HEK293T (cell line): ENCODE results near the gene LRRTM4.

Source experiments
- CTCF ChIA-PET: fragments of 350-600 bp; formaldehyde crosslinking; extraction: SDS; loops from one replicate; lab custom pipeline; 2021; ENCODE audit warnings: antibody characterized with exemption, inconsistent platforms; lab: Yijun Ruan, JAX
- POLR2A ChIA-PET: fragments of 350-600 bp; formaldehyde crosslinking; extraction: SDS; loops from one replicate; lab custom pipeline; 2020; ENCODE audit warnings: antibody characterized with exemption, inconsistent platforms; lab: Yijun Ruan, JAX
- DNase-seq: peaks from one replicate; pipeline ENCODE4 v3.0.0; 2012; ENCODE audit warnings: mixed read lengths; ENCODE audit errors: extremely low spot score
- ARNT ChIP-seq: fragments of 450-650 bp; IDR thresholded peaks from 2 replicates; pipeline ENCODE4 v1.6.1; 2017; ENCODE audit warnings: mild to moderate bottlenecking
- BHLHE40 ChIP-seq: fragments of 450-650 bp; IDR thresholded peaks from 2 replicates; pipeline ENCODE4 v1.6.1; 2016; ENCODE audit warnings: mild to moderate bottlenecking, moderate library complexity, borderline replicate concordance
- CTBP1 ChIP-seq: fragments of 450-650 bp; IDR thresholded peaks from 2 replicates; pipeline ENCODE4 v1.6.1; 2016; ENCODE audit warnings: borderline replicate concordance
- ELF4 ChIP-seq: fragments of 450-650 bp; IDR thresholded peaks from 2 replicates; pipeline ENCODE4 v1.6.1; 2017; ENCODE audit warnings: antibody characterized with exemption
- FOXA1 ChIP-seq: fragments of 450-650 bp; IDR thresholded peaks from 2 replicates; pipeline ENCODE4 v1.6.1; 2016; ENCODE audit warnings: mild to moderate bottlenecking
- FOXK2 ChIP-seq: fragments of 450-650 bp; IDR thresholded peaks from 2 replicates; pipeline ENCODE4 v1.6.1; 2016; ENCODE audit warnings: mild to moderate bottlenecking
- FOXM1 ChIP-seq: fragments of 450-650 bp; IDR thresholded peaks from 2 replicates; pipeline ENCODE4 v1.6.1; 2017; ENCODE audit warnings: mild to moderate bottlenecking, borderline replicate concordance
- HDGF ChIP-seq: fragments of 450-650 bp; IDR thresholded peaks from 2 replicates; pipeline ENCODE4 v1.6.1; 2017; ENCODE audit warnings: antibody characterized with exemption, borderline replicate concordance
- L3MBTL2 ChIP-seq: fragments of 450-650 bp; conservative IDR thresholded peaks from 2 replicates; pipeline ENCODE4 v1.6.1; 2016; ENCODE audit warnings: mild to moderate bottlenecking
- LEF1 ChIP-seq: fragments of 450-650 bp; IDR thresholded peaks from 2 replicates; pipeline ENCODE4 v1.6.1; 2017; ENCODE audit warnings: mild to moderate bottlenecking, borderline replicate concordance
- NFRKB ChIP-seq: fragments of 450-650 bp; IDR thresholded peaks from 2 replicates; pipeline ENCODE4 v1.6.1; 2016; ENCODE audit warnings: mild to moderate bottlenecking, moderate library complexity
- SP1 ChIP-seq: fragments of 450-650 bp; IDR thresholded peaks from 2 replicates; pipeline ENCODE4 v1.6.1; 2017
- SUZ12 ChIP-seq: fragments of 450-650 bp; IDR thresholded peaks from 2 replicates; pipeline ENCODE4 v1.6.1; 2016; ENCODE audit warnings: mild to moderate bottlenecking
- TARDBP ChIP-seq: fragments of 450-650 bp; IDR thresholded peaks from 2 replicates; pipeline ENCODE4 v1.6.1; 2016
- ZNF384 ChIP-seq: fragments of 450-650 bp; IDR thresholded peaks from 2 replicates; pipeline ENCODE4 v1.6.1; 2016
- TF ChIP-seq, protein P1 (sequence below): fragments of 450-650 bp; IDR thresholded peaks from 2 replicates; pipeline ENCODE4 v1.6.1; 2016

The LRRTM4 gene

GRCh38 chr2:77522888-77523287, 712 bp upstream of the LRRTM4 start:
- TF ChIP-seq BHLHE40, result no peak
- no peak for TF ChIP-seq FOXM1
- TF ChIP-seq ARNT, result no peak
- no peak for TF ChIP-seq HDGF
- TF ChIP-seq FOXK2, result no peak
- no peak for TF ChIP-seq ZNF384
- TF ChIP-seq L3MBTL2, result no peak
- no peak for TF ChIP-seq ELF4
- TF ChIP-seq, protein P1, sequence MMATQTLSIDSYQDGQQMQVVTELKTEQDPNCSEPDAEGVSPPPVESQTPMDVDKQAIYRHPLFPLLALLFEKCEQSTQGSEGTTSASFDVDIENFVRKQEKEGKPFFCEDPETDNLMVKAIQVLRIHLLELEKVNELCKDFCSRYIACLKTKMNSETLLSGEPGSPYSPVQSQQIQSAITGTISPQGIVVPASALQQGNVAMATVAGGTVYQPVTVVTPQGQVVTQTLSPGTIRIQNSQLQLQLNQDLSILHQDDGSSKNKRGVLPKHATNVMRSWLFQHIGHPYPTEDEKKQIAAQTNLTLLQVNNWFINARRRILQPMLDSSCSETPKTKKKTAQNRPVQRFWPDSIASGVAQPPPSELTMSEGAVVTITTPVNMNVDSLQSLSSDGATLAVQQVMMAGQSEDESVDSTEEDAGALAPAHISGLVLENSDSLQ, result no peak
- TF ChIP-seq SP1, result no peak
- no peak for TF ChIP-seq LEF1
- no peak for TF ChIP-seq NFRKB
- DNase-seq, result no peak
- POLR2A ChIA-PET, result no interaction called here
- CTCF ChIA-PET, result no interaction called here

DNA sequence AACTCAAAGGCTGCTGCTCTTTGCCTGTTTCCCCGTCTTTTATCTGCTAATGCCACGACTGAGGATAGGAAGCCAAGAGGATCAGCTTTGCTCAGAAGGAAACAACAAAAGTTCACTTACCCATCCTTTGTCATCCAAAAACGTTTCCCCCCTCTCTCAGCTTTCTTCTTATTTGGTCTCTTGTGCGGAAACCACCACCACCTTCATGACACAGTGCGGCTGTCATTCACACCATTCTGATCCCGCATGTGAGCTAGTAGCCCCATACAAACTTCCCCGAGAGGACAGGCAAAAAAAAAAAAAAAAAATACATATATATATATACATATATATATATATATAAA, 656 bp downstream of the LRRTM4 start:
- ChIA-PET CTCF (interaction anchor here (1.0 kb wide), 1 partner anchor 10 kb away, joined by 4 read pairs; no protein-coding TSS in a partner anchor), POLR2A (no interaction called here)
- TF ChIP-seq BHLHE40 (no peak), TARDBP (no peak), SP1 (no peak), CTBP1 (no peak), SUZ12 (no peak), FOXK2 (no peak), NFRKB (no peak), ELF4 (no peak), LEF1 (no peak), ZNF384 (no peak), ARNT (no peak), FOXM1 (no peak), FOXA1 (no peak), L3MBTL2 (no peak), HDGF (no peak)
- TF ChIP-seq, protein P1, result no peak
- no peak for DNase-seq

- DNase-seq, result no peak
- TF ChIP-seq L3MBTL2, result no peak
- no peak for TF ChIP-seq BHLHE40
- TF ChIP-seq SUZ12, result no peak
- TF ChIP-seq FOXA1, result no peak
- no peak for TF ChIP-seq ELF4
- TF ChIP-seq FOXK2, result no peak
- TF ChIP-seq, protein P1, result no peak
- no peak for TF ChIP-seq LEF1
- no peak for TF ChIP-seq CTBP1
- no peak for TF ChIP-seq NFRKB
- no peak for TF ChIP-seq TARDBP
- no peak for TF ChIP-seq FOXM1
- TF ChIP-seq HDGF, result no peak
- no peak for TF ChIP-seq ARNT
- POLR2A ChIA-PET, result no interaction called here
- CTCF ChIA-PET, result interaction anchor here (0.7 to 1.0 kb wide), 2 partner anchors 9 to 174 kb away, joined by 3 to 4 read pairs; no protein-coding TSS in a partner anchor
Observed at GRCh38 chr2:77520641-77521547, 1.3 kb downstream of the LRRTM4 start.

GRCh38 chr2:77519888-77520506, 2.2 kb downstream of the LRRTM4 start:
- ChIA-PET POLR2A (no interaction called here), CTCF (interaction anchor here (0.7 kb wide), 1 partner anchor 173 kb away, joined by 3 read pairs; no protein-coding TSS in a partner anchor)
- DNase-seq, result no peak
- TF ChIP-seq LEF1 (no peak), NFRKB (no peak), TARDBP (no peak), SP1 (no peak), FOXA1 (no peak), HDGF (no peak), ARNT (no peak), ELF4 (no peak), SUZ12 (no peak), CTBP1 (no peak), BHLHE40 (no peak), ZNF384 (no peak), FOXK2 (no peak), L3MBTL2 (no peak)
- TF ChIP-seq, protein P1, result no peak

- ChIA-PET POLR2A (no interaction called here), CTCF (no interaction called here)
- DNase-seq, result no peak
- TF ChIP-seq SP1 (no peak), TARDBP (no peak), NFRKB (no peak), FOXA1 (no peak), FOXK2 (no peak), BHLHE40 (no peak), CTBP1 (no peak), ZNF384 (no peak), ELF4 (no peak), ARNT (no peak), LEF1 (no peak), SUZ12 (no peak), L3MBTL2 (no peak), HDGF (no peak), FOXM1 (no peak)
- TF ChIP-seq, protein P1, result no peak
Observed at GRCh38 chr2:77519164-77519887, 2.9 kb downstream of the LRRTM4 start.
